ENCODE results near the gene TIAM2. TPM values are rescaled to one million over a fixed set of nuclear protein-coding genes. Genes with fewer than 3 reads are reported as not detected.

The TIAM2 gene
- total RNA-seq, 4 donors from 2014 or later, result 8.6 to 17.0 (median 14.8) TPM

- Histone ChIP-seq H3K27me3 (no peaks in the 10 kb centered on the region), H3K36me3 (no peaks in the 10 kb centered on the region), H3K27ac (replicated peaks in 1 of 4) (peak overlapping the region; percentile 42 to 56 (median 50)), H3K4me1 (peaks cover 18 to 24% (median 21%) of the 10 kb centered on the region in 4 donors), H3K4me3 (peak overlapping the region; percentile 10 to 46 (median 41)), H3K9me3 (no peaks in the 10 kb centered on the region)
- DNase-seq (ENCODE audit: extremely low spot score), result no peak
- WGBS, result 53% methylated on average over 13 of the region's 13 CpGs
- TF ChIP-seq EP300 (IDR thresholded peaks at IDR 0.05) (no peak), POLR2AphosphoS5 (IDR thresholded peaks at IDR 0.05) (no peak), CTCF (IDR thresholded peaks at IDR 0.05) (no peak), POLR2A (IDR thresholded peaks at IDR 0.05; ENCODE audit: low read depth) (no peak)
- intact Hi-C loops (cut with DNase I), result no loop called here
Measured at GRCh38 chr6:155142168-155143028, 147.3 kb downstream of the TIAM2 start.

- TF ChIP-seq CTCF (IDR thresholded peaks at IDR 0.05), result no peak
- no peak for TF ChIP-seq EP300 (IDR thresholded peaks at IDR 0.05)
- no peak for TF ChIP-seq POLR2A (IDR thresholded peaks at IDR 0.05; ENCODE audit: low read depth)
- no peak for TF ChIP-seq POLR2AphosphoS5 (IDR thresholded peaks at IDR 0.05)
- peak overlapping the region; percentile 42 to 56 (median 50) for H3K27ac ChIP-seq (replicated peaks in 1 of 4)
- no peak for DNase-seq (ENCODE audit: extremely low spot score)
- WGBS, result 7% methylated on average over 4 of the region's 4 CpGs
- peak overlapping the region; percentile 10 to 46 (median 41) for H3K4me3 ChIP-seq
- peaks cover 18 to 24% (median 21%) of the 10 kb centered on the region in 4 donors for H3K4me1 ChIP-seq
- intact Hi-C loops (cut with DNase I), result no loop called here
- H3K36me3 ChIP-seq, result no peaks in the 10 kb centered on the region
- H3K27me3 ChIP-seq, result no peaks in the 10 kb centered on the region
- H3K9me3 ChIP-seq, result no peaks in the 10 kb centered on the region
Measured at GRCh38 chr6:155143029-155143577, 148.0 kb downstream of the TIAM2 start.

GRCh38 chr6:155143578-155144106 is 148.5 kb downstream of the TIAM2 start:
- intact Hi-C loops (cut with DNase I), result no loop called here

GRCh38 chr6:155146205-155146604 is 151.1 kb downstream of the TIAM2 start:
- DNase-seq (ENCODE audit: extremely low spot score), result no peak
- H3K9me3 ChIP-seq, result no peaks in the 10 kb centered on the region
- no peak overlapping the region for H3K27ac ChIP-seq (replicated peaks in 1 of 4)
- no peak for TF ChIP-seq POLR2A (IDR thresholded peaks at IDR 0.05; ENCODE audit: low read depth)
- TF ChIP-seq EP300 (IDR thresholded peaks at IDR 0.05), result no peak
- no peak for TF ChIP-seq POLR2AphosphoS5 (IDR thresholded peaks at IDR 0.05)
- TF ChIP-seq CTCF (IDR thresholded peaks at IDR 0.05), result no peak
- no peak overlapping the region for H3K4me3 ChIP-seq
- WGBS, result 93% methylated on average over 4 of the region's 4 CpGs
- no peaks in the 10 kb centered on the region for H3K36me3 ChIP-seq
- no peaks in the 10 kb centered on the region for H3K27me3 ChIP-seq
- intact Hi-C loops (cut with DNase I), result no loop called here
- H3K4me1 ChIP-seq, result peaks cover 18 to 28% (median 23%) of the 10 kb centered on the region in 4 donors

More at GRCh38 chr6:155143578-155144106, 148.5 kb downstream of the TIAM2 start:
- Histone ChIP-seq H3K4me3 (peak overlapping the region; percentile 10 to 46 (median 41)), H3K36me3 (no peaks in the 10 kb centered on the region), H3K27ac (replicated peaks in 1 of 4) (peak overlapping the region; percentile 42 to 56 (median 50)), H3K27me3 (no peaks in the 10 kb centered on the region), H3K9me3 (no peaks in the 10 kb centered on the region), H3K4me1 (peaks cover 18 to 24% (median 21%) of the 10 kb centered on the region in 4 donors)
- WGBS, result 69% methylated on average over 7 of the region's 7 CpGs
- DNase-seq (ENCODE audit: extremely low spot score), result no peak
- TF ChIP-seq CTCF (IDR thresholded peaks at IDR 0.05), result no peak
- no peak for TF ChIP-seq EP300 (IDR thresholded peaks at IDR 0.05)
- TF ChIP-seq POLR2A (IDR thresholded peaks at IDR 0.05; ENCODE audit: low read depth), result no peak
- no peak for TF ChIP-seq POLR2AphosphoS5 (IDR thresholded peaks at IDR 0.05)

Data from esophagus muscularis mucosa (tissue), 4 donors.